NOMO-1 treated with DMSO at 0.1 percent for 48 hours (cell line): ENCODE measurements around the gene NAB1.
"Not testable (repeated sequence)": the region's sequence is repeated elsewhere in the genome, so short reads cannot be mapped to it uniquely, and the experiment has no call there.

Experiments used
- DNase-seq: peaks from one replicate; lab custom pipeline; 2025; ENCODE audit not compliant: unreplicated experiment; lab: John Stamatoyannopoulos, UW

Gene NAB1

GRCh38 chr2:190670182-190670946 is 21.5 kb downstream of the NAB1 start:
- DNase-seq, result no peak

GRCh38 chr2:190674966-190675650 is 26.2 kb downstream of the NAB1 start:
- DNase-seq, result no peak

GRCh38 chr2:190677255-190677654 is 28.4 kb downstream of the NAB1 start:
- DNase-seq, result no peak

- DNase-seq, result no peak
These were observed 29.7 kb downstream of the NAB1 start for GRCh38 chr2:190678444-190679162.

DNA sequence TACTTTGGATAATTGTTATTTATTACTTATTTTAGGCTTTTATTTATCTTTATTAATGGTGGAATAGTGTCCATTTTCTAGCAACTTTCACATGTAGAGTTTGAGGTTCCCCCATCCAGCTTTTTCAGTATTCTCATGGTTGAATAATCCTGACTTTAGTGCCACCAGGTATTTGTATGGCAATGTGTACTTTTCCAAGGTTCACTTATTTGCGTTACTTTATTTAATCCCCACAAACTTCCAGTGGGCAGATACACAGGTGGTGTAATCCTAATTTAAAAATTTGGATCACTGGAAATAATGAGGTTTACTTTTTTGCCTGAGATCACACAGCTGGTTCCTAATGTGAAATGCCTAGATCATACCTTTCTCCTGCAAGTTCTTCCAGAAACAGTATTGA is 30.5 kb downstream of the NAB1 start:
- no peak for DNase-seq

DNA sequence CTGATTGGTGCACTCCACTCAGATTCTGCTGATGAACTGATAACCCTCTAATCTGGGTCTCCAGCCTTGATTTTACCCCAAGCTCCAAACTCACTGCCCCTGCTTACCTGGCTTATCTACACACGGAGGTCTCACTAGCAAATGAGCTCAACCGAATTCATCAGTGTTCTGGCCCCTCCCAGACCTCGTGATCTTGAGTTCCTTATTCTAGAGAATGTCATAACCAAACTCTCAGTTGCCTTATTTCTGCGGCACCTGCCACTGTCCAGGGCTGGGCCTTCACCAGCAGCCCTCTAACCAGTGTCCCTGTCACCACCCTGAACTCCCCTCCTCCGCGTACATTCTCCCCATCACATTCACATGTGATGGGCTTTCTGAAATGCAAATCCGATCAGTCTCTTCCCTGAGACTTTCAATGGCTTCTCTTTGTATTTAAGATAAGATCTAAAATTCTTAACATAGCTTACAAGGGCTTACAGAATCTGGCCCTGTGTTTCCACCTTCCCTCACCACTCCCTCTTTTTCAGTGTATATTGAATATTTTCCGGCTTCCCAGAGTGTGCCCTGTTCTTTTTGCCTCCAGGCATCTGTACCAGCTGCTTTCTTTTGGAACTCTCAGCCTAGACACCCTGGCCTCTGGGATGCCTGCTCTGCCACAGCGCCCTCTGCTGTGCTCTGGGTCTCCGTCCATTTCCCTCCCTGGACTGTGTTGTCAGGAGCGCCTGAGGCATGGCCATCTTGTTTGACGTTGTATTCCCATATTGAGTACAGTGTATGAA is 31.1 kb downstream of the NAB1 start:
- no peak for DNase-seq

DNA sequence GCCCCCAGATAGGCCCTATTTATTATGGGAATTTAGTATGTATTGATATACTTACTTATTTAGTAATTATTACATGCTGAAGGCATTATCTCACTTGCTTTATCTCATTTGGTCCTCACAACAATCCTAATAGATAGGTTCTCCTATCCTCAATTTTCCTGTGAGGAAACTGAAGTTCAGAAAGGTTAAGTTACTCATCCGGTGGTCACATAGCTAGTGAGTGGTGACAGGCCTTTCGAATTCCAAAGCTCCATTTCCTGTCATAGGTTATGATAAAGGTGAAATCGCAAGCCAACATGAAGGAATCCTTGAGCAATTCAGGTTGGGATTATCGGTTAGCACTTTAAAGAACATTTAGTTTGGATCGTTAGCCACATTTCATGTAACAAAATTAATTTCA is 33.3 kb downstream of the NAB1 start:
- no peak for DNase-seq

GRCh38 chr2:190683802-190684201 is 34.9 kb downstream of the NAB1 start:
- DNase-seq, result no peak

DNA sequence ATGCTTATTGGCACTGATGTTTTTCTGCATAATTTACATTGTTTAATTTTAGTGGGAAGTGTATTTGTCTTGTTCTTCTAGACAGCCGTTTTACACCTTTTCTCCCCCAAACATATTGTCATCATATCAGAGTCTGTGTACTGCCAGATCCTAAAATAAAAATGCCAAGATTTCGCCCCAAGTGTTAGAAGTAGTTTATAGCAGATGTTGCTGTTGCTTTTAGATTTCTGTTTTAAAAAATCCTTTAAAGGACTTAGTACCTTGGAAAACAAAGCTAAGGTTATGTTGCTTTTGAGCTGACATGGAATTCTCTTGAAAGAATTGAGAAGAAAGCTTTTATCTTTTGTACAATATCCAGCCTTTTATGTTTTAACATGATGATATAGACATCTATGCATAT is 36.0 kb downstream of the NAB1 start:
- DNase-seq, result no peak

DNA sequence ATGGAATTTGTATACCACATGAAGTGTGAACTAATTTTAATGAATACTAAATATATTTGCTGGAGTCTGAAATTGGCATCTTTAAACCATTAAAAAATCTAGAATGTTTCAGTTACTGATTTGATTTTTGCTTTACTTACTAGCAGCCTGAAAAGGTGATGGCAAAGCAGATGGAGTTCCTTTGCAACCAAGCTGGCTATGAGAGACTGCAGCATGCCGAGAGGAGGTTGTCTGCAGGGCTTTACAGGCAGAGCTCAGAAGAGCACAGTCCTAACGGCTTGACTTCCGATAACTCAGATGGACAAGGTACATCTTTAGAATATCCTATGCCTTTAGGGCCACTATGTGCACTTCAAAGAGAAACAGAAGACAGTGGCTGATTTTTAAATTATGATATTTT is 36.5 kb downstream of the NAB1 start:
- DNase-seq, result no peak

DNA sequence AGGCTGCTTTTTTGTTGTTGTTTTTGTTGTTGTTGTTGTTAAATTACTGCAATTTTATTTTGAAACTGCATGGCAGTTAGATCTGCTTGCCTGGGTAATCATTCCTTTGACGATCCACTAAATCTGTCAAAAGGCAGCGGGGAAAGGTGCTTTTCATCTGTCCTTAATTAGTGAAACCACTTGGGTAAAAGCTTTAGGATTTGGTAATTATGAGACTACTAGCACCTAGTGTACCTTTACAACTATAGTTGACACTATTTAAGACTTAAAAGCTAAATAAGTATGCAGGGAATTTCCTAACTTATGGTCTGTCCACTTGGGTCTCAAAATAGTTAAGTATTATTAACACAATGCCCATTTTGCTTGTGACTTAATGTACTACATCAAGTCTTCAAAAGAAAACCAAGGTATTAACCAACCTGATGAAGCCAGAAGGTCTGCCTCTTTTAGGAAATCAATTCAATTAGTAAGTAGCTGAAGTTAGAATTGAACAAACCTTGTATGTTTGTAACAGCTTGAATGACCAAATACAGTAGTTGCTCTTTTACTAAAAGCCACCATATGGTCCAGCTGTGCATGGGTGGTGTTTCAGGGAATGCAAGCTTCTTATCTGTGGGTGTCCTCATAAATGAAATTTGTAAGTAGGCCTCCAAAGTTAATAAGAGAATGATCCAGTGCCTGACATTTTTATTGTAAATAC is 44.8 kb downstream of the NAB1 start:
- no peak for DNase-seq

- DNase-seq, result no peak
These were observed 45.6 kb downstream of the NAB1 start for GRCh38 chr2:190694479-190694878.

DNA sequence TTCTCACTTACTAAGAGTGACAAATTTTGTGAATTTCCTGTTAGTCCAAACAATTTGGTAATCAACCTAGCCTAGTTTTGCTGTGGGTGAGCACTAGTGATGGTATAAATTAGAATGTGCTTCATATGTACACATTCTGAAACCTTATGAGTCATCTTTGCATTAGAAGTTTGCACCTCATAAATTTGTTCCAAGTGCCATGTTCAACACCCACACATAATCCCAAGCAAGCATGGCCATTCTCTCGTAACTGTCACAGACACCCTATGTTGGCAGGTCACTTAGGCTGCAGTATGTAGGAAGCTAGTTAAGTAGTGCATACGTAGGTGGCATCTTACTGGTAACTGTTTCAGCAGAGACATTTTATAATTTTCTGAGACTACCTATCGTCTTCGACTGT is 46.9 kb downstream of the NAB1 start:
- DNase-seq, result no peak

DNA sequence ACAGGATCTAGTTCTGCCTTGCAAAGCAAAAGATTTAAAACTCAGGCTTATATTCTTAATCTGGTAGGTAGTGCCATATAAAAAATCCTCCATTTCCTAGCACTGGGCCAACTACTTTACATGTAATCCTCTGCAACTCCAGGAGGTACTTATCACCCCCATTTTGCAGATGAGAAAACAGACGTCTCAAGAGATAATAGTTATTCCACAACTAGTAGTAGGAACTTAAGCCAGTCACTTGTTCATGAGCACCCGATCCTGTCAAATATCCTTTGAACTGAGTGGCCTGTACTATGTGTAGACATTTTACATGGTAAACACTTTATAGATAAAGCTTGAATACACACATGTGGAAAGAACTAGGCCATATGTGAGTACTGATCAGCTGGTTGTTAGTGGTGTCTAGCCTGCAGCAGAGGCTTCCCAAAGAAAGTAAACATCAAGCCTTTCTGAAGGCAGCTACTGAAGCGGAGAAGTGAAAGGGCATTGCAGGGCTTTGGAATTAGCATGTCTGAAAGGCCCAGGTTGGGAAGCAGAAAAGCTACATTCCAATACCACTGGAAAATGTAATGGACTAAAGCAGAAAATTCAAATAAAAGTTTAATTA is 48.0 kb downstream of the NAB1 start:
- no peak for DNase-seq

GRCh38 chr2:190697421-190697820 is 48.5 kb downstream of the NAB1 start:
- DNase-seq, result no peak

- DNase-seq, result no peak
These were observed 50.0 kb downstream of the NAB1 start for GRCh38 chr2:190698895-190699294.

DNA sequence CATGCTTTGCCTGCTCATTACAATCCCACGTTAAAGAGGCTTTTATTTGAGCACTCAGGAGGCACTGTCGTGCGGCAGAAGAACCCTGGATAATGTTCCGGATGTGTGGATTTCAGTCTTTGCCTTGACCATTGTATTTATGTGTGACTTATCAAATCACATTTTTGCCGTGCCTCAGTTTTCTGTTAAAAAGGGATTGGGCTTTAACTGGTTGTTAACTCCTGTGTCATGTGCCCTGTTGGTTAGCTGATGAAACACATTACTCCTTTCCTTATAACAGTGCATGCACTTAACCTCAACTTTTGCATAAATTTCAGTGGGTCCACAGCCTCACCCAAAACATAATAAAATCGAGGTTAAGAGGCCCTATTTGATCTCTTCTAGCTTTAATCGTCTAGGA is 52.7 kb downstream of the NAB1 start:
- no peak for DNase-seq

GRCh38 chr2:190705280-190705679 is 56.4 kb downstream of the NAB1 start:
- no peak for DNase-seq

- DNase-seq, result no peak
These were observed 58.8 kb downstream of the NAB1 start for GRCh38 chr2:190707726-190708125.

GRCh38 chr2:190708650-190709049 is 59.8 kb downstream of the NAB1 start:
- not testable (repeated sequence) for DNase-seq
